WTC11 (cell line): ENCODE results near the gene FNDC3B. TPM values are rescaled to one million over a fixed set of nuclear protein-coding genes. Genes with fewer than 3 reads are reported as not detected.
A peak's percentile ranks its signal among the peaks of the same experiment; 100 is the strongest.

Source experiments
- ATAC-seq: fragments of 200-7000 bp; cut with Tn5 transposase; 2 replicates; pipeline ENCODE4 v1.10.0; 2021; ENCODE audit warnings: mild to moderate bottlenecking, moderate library complexity
- CTCF ChIA-PET: fragments of 300-600 bp; sonication (Branson Sonifier 250); formaldehyde crosslinking; loops from one replicate; lab custom pipeline; 2021; ENCODE audit warnings: antibody characterized with exemption; lab: Charles Lee
- POLR2A ChIA-PET: fragments of 350-600 bp; sonication (Branson Sonifier 250); formaldehyde crosslinking; loops from one replicate; lab custom pipeline; 2021; ENCODE audit warnings: antibody characterized with exemption; lab: Charles Lee
- DNase-seq: peaks from one replicate; pipeline ENCODE4 v3.0.0; 2021; ENCODE audit warnings: low spot score
- H3K27ac Mint-ChIP-seq: 2 replicates; pipeline ENCODE4 v1.8.0; 2021; ENCODE audit warnings: mixed read lengths
- H3K27me3 Mint-ChIP-seq: 2 replicates; pipeline ENCODE4 v1.8.0; 2021; ENCODE audit warnings: low read depth, mild to moderate bottlenecking, moderate library complexity, mixed read lengths
- H3K36me3 Mint-ChIP-seq: 2 replicates; pipeline ENCODE4 v1.8.0; 2021; ENCODE audit warnings: mixed read lengths
- H3K4me1 Mint-ChIP-seq: 2 replicates; pipeline ENCODE4 v1.8.0; 2022; ENCODE audit warnings: mixed read lengths
- H3K4me3 Mint-ChIP-seq: 2 replicates; pipeline ENCODE4 v1.8.0; 2021; ENCODE audit warnings: mild to moderate bottlenecking, moderate library complexity, mixed read lengths
- H3K9me3 Mint-ChIP-seq: 2 replicates; pipeline ENCODE4 v1.8.0; 2021; ENCODE audit warnings: mixed read lengths
- AR ChIP-seq: fragments of 250-450 bp; sonication (Bioruptor Pico); IDR thresholded peaks from 2 replicates; pipeline ENCODE4 v1.9.0; 2021; ENCODE audit warnings: mild to moderate bottlenecking
- ATF6 ChIP-seq: sonication (generic); formaldehyde crosslinking; IDR thresholded peaks from 2 replicates; pipeline ENCODE4 v1.8.1; 2023; ENCODE audit warnings: mild to moderate bottlenecking, missing genetic modification reagents
- CBFB ChIP-seq: sonication (generic); formaldehyde crosslinking; IDR thresholded peaks from 2 replicates; pipeline ENCODE4 v1.8.1; 2022; ENCODE audit warnings: mild to moderate bottlenecking, low read depth, missing genetic modification reagents
- CREB1 ChIP-seq: sonication (generic); formaldehyde crosslinking; IDR thresholded peaks from 2 replicates; pipeline ENCODE4 v1.8.0; 2023; ENCODE audit warnings: mild to moderate bottlenecking, missing genetic modification reagents
- CREM ChIP-seq: sonication (generic); formaldehyde crosslinking; IDR thresholded peaks from 2 replicates; pipeline ENCODE4 v1.8.1; 2022; ENCODE audit warnings: mild to moderate bottlenecking, missing genetic modification reagents, moderate library complexity
- E2F1 ChIP-seq: sonication (generic); formaldehyde crosslinking; IDR thresholded peaks from 2 replicates; pipeline ENCODE4 v1.8.0; 2022; ENCODE audit warnings: mild to moderate bottlenecking, missing genetic modification reagents
- ESRRA ChIP-seq: sonication (generic); formaldehyde crosslinking; IDR thresholded peaks from 2 replicates; pipeline ENCODE4 v1.8.1; 2022; ENCODE audit warnings: mild to moderate bottlenecking, missing genetic modification reagents, borderline replicate concordance
- ETV6 ChIP-seq: sonication (generic); formaldehyde crosslinking; IDR thresholded peaks from 2 replicates; pipeline ENCODE4 v1.8.1; 2022; ENCODE audit warnings: mild to moderate bottlenecking, missing genetic modification reagents
- FOXJ3 ChIP-seq: sonication (generic); formaldehyde crosslinking; IDR thresholded peaks from 2 replicates; pipeline ENCODE4 v1.9.0; 2021; ENCODE audit warnings: missing genetic modification reagents, mild to moderate bottlenecking, borderline replicate concordance
- IRF1 ChIP-seq: sonication (generic); formaldehyde crosslinking; IDR thresholded peaks from 2 replicates; pipeline ENCODE4 v1.8.0; 2023; ENCODE audit warnings: missing genetic modification reagents
- JAZF1 ChIP-seq: fragments of 250-450 bp; sonication (Bioruptor Pico); IDR thresholded peaks from 2 replicates; pipeline ENCODE4 v1.9.0; 2021; ENCODE audit warnings: moderate library complexity, mild to moderate bottlenecking, inconsistent platforms
- MAX ChIP-seq: sonication (generic); formaldehyde crosslinking; IDR thresholded peaks from 2 replicates; pipeline ENCODE4 v1.8.0; 2022; ENCODE audit warnings: mild to moderate bottlenecking, missing genetic modification reagents
- MYBL2 ChIP-seq: sonication (generic); formaldehyde crosslinking; IDR thresholded peaks from 2 replicates; pipeline ENCODE4 v1.8.1; 2023; ENCODE audit warnings: mild to moderate bottlenecking, moderate library complexity, missing genetic modification reagents
- NFATC4 ChIP-seq: fragments of 250-450 bp; sonication (Bioruptor Pico); IDR thresholded peaks from 2 replicates; pipeline ENCODE4 v1.9.0; 2021; ENCODE audit warnings: mild to moderate bottlenecking
- NFYB ChIP-seq: sonication (generic); formaldehyde crosslinking; conservative IDR thresholded peaks from 2 replicates; pipeline ENCODE4 v1.8.0; 2022; ENCODE audit warnings: low read depth, missing genetic modification reagents
- NR1H2 ChIP-seq: sonication (generic); formaldehyde crosslinking; IDR thresholded peaks from 2 replicates; pipeline ENCODE4 v1.9.0; 2021; ENCODE audit warnings: mild to moderate bottlenecking, moderate library complexity, missing genetic modification reagents
- SOX15 ChIP-seq: fragments of 250-450 bp; sonication (Bioruptor Pico); IDR thresholded peaks from 2 replicates; pipeline ENCODE4 v1.9.0; 2021; ENCODE audit warnings: mild to moderate bottlenecking
- TCF7 ChIP-seq: sonication (generic); formaldehyde crosslinking; IDR thresholded peaks from 2 replicates; pipeline ENCODE4 v1.8.0; 2022; ENCODE audit warnings: mild to moderate bottlenecking, low read depth, missing genetic modification reagents, moderate library complexity
- TEAD1 ChIP-seq: sonication (generic); formaldehyde crosslinking; IDR thresholded peaks from 2 replicates; pipeline ENCODE4 v1.8.0; 2022; ENCODE audit warnings: mild to moderate bottlenecking, missing genetic modification reagents
- TEAD4 ChIP-seq: sonication (generic); formaldehyde crosslinking; IDR thresholded peaks from 2 replicates; pipeline ENCODE4 v1.8.0; 2022; ENCODE audit warnings: mild to moderate bottlenecking, missing genetic modification reagents
- USF2 ChIP-seq: sonication (generic); formaldehyde crosslinking; IDR thresholded peaks from 2 replicates; pipeline ENCODE4 v1.8.1; 2023; ENCODE audit warnings: mild to moderate bottlenecking, missing genetic modification reagents, moderate library complexity
- ZBTB43 ChIP-seq: sonication (generic); formaldehyde crosslinking; IDR thresholded peaks from 2 replicates; pipeline ENCODE4 v1.8.1; 2023; ENCODE audit warnings: mild to moderate bottlenecking, missing genetic modification reagents
- ZNF121 ChIP-seq: sonication (generic); formaldehyde crosslinking; IDR thresholded peaks from 2 replicates; pipeline ENCODE4 v1.8.0; 2023; ENCODE audit warnings: missing genetic modification reagents
- ZNF219 ChIP-seq: sonication (generic); formaldehyde crosslinking; IDR thresholded peaks from 2 replicates; pipeline ENCODE4 v1.8.0; 2023; ENCODE audit warnings: missing genetic modification reagents, mild to moderate bottlenecking, borderline replicate concordance
- ZNF416 ChIP-seq: fragments of 250-450 bp; sonication (Bioruptor Pico); IDR thresholded peaks from 2 replicates; pipeline ENCODE4 v1.9.0; 2021; ENCODE audit warnings: mild to moderate bottlenecking, inconsistent platforms
- total RNA-seq: library from RNA; stranded (reverse); gene quantifications from 3 replicates; pipeline ENCODE4 v1.2.3, GENCODE V29; 2021

FNDC3B gene
- total RNA-seq, 1 experiment from 2014 or later, result 42.8 TPM

GRCh38 chr3:172043766-172044165 is 4.4 kb downstream of the FNDC3B start:
- no peak overlapping the region for H3K4me3 Mint-ChIP-seq
- TF ChIP-seq MYBL2 (CRISPR knock-in tag), result no peak
- TF ChIP-seq MAX (CRISPR knock-in tag), result no peak
- no peak for TF ChIP-seq E2F1 (CRISPR knock-in tag)
- TF ChIP-seq SOX15, result no peak
- TF ChIP-seq ZNF219 (CRISPR knock-in tag), result no peak
- TF ChIP-seq ZBTB43 (CRISPR knock-in tag), result no peak
- no peak for TF ChIP-seq ZNF121 (CRISPR knock-in tag)
- TF ChIP-seq NR1H2 (CRISPR knock-in tag), result no peak
- TF ChIP-seq ESRRA (CRISPR knock-in tag), result no peak
- no peak for TF ChIP-seq CREB1 (CRISPR knock-in tag)
- TF ChIP-seq CBFB (CRISPR knock-in tag), result no peak
- no peak for TF ChIP-seq ATF6
- TF ChIP-seq, all 79 proteins: peak for 0
- ATAC-seq (no peak), DNase-seq (no peak)
- Mint-ChIP-seq H3K9me3 (no peaks in the 10 kb centered on the region), H3K27me3 (no peaks in the 10 kb centered on the region), H3K4me1 (peaks cover 57% of the 10 kb centered on the region), H3K36me3 (no peaks in the 10 kb centered on the region), H3K27ac (0 out of 2 replicates have a peak overlapping the region, but pooled peaks have one; percentile 42)
- CTCF ChIA-PET, result interaction anchor here (0.7 to 1.0 kb wide), 2 partner anchors 13 to 290 kb away, joined by 3 read pairs; no protein-coding TSS in a partner anchor
- POLR2A ChIA-PET, result no interaction called here

- Mint-ChIP-seq H3K27me3 (no peaks in the 10 kb centered on the region), H3K4me3 (no peak overlapping the region), H3K9me3 (no peaks in the 10 kb centered on the region), H3K27ac (peak overlapping the region; percentile 36), H3K36me3 (peaks cover 8% of the 10 kb centered on the region), H3K4me1 (peaks cover 54% of the 10 kb centered on the region)
- DNase-seq (no peak), ATAC-seq (no peak)
- ChIA-PET POLR2A (no interaction called here), CTCF (interaction anchor here (0.8 to 2.4 kb wide), 3 partner anchors 8 to 417 kb away, joined by 4 to 6 read pairs (median 4); no protein-coding TSS in a partner anchor)
- TF ChIP-seq TCF7 (no peak), NFATC4 (CRISPR knock-in tag) (no peak), CREM (CRISPR knock-in tag) (no peak), FOXJ3 (CRISPR knock-in tag) (no peak), ETV6 (no peak), USF2 (no peak), TEAD4 (no peak), IRF1 (CRISPR knock-in tag) (no peak), AR (CRISPR knock-in tag) (no peak), ZNF416 (CRISPR knock-in tag) (no peak), NFYB (no peak), JAZF1 (no peak), TEAD1 (CRISPR knock-in tag) (no peak), ATF6 (no peak)
Observed at GRCh38 chr3:172044833-172045585, 5.6 kb downstream of the FNDC3B start.
